Muscle layer of colon (tissue), 2 donors: Measurements from ENCODE around the gene PSMD13.
"Not testable (repeated sequence)": the region's sequence is repeated elsewhere in the genome, so short reads cannot be mapped to it uniquely, and the experiment has no call there.

Experiments
- H3K27ac ChIP-seq: one replicate; pipeline ENCODE4 v1.7.0; 2013; ENCODE audit warnings: low read depth, mild to moderate bottlenecking, low read length, moderate library complexity
- H3K27me3 ChIP-seq, 2 donors: one replicate each; pipeline ENCODE4 v1.7.0; 2013; ENCODE audit warnings: low read length in 2 of 2, mild to moderate bottlenecking in 2 of 2; ENCODE audit not compliant: insufficient read depth in 2 of 2, control insufficient read depth in 1 of 2
- H3K36me3 ChIP-seq: one replicate; pipeline ENCODE4 v1.7.0; 2013; ENCODE audit warnings: mild to moderate bottlenecking, low read length; ENCODE audit not compliant: insufficient read depth
- H3K4me1 ChIP-seq: one replicate; pipeline ENCODE4 v1.7.0; 2013; ENCODE audit warnings: mild to moderate bottlenecking, low read length; ENCODE audit not compliant: insufficient read depth
- H3K4me3 ChIP-seq, 2 donors: one replicate each; pipeline ENCODE4 v1.7.0; 2013; ENCODE audit warnings: low read length in 2 of 2, low read depth in 1 of 2, mild to moderate bottlenecking in 1 of 2, moderate library complexity in 1 of 2
- H3K9ac ChIP-seq: one replicate; pipeline ENCODE4 v1.7.0; 2013; ENCODE audit warnings: low read length
- H3K9me3 ChIP-seq: one replicate; pipeline ENCODE4 v1.7.0; 2013; ENCODE audit warnings: mild to moderate bottlenecking, low read length
- donor health status: abdominal sarcoma.
- donor health status: Adenocarcinoma of cecum.

PSMD13 gene

DNA sequence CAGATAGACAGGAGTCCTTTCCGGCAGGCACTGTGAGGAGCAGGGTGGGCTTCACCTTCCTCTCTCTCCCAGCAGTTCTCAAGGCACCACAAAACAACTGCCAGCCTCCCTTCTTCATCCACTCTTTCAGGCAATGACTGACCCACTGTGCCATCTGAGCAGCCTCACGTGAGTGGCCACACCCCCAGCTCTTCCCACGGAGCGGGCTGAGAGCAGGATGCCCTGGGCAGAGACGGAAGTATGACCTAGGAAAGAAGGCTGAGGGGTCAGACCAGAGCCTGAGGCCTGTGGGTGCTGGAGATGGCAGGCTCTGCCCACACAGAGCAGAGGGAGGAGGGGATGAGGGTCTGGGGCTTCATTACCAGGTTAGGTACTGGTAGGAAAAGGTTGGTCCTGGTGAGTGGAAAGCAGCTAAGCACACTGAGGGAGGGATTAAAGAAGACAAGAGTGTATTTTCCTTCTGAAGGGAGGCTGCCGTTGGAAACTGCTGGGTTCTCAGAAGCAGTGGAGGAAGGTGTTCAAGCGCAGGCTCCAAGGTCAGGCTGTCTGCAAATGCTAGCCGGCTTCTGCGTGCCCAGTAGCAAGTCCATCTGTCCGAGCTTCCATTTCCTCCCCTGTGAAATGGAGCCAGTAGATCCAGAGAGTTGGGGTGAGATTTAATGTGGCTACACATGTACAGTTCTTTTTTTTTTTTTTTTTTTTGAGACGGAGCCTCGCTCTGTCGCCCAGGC is 46.0 kb downstream of the PSMD13 start:
- no peaks in the 10 kb centered on the region for H3K36me3 ChIP-seq
- H3K9ac ChIP-seq = no peak overlapping the region
- no peak overlapping the region for H3K27ac ChIP-seq
- H3K9me3 ChIP-seq = no peaks in the 10 kb centered on the region
- no peak overlapping the region for H3K4me3 ChIP-seq
- peaks cover under 1% of the 10 kb centered on the region for H3K4me1 ChIP-seq
- peaks cover 24 to 75% of the 10 kb centered on the region in 2 donors for H3K27me3 ChIP-seq

DNA sequence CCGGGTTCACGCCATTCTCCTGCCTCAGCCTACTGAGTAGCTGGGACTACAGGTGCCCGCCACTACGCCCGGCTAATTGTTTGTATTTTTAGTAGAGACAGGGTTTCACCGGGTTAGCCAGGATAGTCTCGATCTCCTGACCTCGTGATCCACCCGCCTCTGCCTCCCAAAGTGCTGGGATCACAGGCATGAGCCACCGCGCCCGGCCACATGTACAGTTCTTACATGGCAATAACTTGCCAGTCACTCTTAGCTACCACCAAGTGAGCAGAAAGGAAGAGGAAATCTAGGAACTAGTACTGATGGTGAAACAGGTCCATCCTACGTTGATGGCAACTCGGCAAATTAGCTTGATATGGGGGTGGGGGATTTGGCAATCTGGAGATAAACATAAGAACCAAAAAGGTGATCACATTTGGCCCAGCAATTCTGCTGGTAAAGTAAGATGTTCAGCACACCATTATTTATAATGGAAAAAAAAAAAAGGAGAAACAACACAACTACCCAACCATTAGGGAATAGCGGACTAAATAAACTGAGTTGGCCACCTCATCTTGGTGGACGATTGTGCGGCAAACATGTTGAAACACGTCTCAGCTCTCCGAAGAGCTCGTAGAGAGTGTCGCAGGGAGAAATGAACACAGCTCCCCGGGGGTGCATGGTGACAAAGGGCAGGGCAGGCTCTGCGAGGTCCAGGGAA is 46.8 kb downstream of the PSMD13 start:
- Histone ChIP-seq H3K27me3 (peaks cover 23 to 75% of the 10 kb centered on the region in 2 donors), H3K9me3 (no peaks in the 10 kb centered on the region), H3K9ac (no peak overlapping the region), H3K27ac (no peak overlapping the region), H3K4me1 (peaks cover 6% of the 10 kb centered on the region), H3K4me3 (no peak overlapping the region), H3K36me3 (no peaks in the 10 kb centered on the region)

DNA sequence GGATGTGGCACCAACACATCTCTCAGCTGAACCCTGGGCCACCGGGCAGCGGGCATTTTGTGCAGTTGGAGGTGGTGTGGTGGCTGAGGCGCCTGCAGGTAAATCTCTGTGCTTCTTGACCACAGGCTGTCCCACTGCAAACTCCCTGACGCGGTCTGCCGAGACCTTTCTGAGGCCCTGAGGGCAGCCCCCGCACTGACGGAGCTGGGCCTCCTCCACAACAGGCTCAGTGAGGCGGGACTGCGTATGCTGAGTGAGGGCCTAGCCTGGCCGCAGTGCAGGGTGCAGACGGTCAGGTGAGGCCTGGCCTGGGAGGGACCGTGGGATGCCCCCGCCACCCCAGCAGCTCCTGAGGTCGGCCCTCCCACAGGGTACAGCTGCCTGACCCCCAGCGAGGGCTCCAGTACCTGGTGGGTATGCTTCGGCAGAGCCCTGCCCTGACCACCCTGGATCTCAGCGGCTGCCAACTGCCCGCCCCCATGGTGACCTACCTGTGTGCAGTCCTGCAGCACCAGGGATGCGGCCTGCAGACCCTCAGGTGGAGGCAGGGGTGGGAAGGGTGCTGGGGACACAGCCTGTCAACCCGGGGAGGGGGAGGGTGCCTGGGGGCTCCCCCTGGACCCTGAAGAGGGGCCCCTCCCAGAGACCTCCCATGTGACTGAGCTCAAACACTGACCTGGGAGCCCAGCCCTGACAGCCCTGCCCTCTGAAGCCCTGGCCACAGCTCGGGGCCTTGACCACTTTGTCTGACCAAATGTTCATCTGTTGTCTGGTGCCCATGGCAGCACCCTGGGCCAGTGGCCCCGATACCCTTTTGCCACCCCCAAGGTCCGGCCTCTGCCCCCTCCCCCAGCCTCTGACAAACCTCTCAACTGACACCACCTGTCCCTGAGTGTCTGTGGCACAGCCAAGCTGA is 47.6 kb downstream of the PSMD13 start:
- no peaks in the 10 kb centered on the region for H3K9me3 ChIP-seq

DNA sequence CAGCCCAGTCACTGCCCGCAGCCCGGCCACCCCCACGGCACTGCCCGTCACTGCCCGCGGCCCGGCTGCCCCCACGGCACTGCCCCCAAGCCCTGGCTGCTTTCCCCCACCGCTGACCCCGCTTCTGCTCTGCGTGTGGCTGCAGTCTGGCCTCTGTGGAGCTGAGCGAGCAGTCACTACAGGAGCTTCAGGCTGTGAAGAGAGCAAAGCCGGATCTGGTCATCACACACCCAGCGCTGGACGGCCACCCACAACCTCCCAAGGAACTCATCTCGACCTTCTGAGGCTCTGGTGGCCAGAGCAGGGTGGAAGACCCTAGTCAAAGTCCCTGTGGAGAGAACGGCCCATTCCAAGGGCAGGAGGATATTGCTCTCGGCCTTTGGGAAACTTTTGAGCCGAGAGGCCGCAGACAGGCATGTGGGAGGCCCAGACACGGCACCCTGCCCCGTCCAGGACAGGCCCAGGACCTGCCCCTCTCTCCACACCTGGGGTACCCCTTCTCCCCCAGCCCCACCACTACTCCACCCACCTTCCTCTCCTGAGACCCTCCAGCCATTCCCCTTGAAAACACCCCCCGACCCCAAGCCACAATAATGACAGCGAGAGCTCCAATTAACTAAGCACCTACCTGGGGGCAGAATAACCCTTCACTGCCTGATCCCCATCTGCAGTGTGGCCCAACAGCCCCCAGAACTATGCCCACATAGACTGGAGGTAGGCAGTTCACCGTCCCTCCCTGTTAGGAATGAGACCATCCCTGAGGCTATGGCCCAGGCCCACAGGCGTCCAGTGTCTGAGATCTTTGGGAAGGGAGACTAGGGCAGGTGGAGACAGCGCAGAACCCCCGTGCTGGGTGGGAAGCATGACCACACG is 48.5 kb downstream of the PSMD13 start:
- H3K4me1 ChIP-seq = peaks cover 6% of the 10 kb centered on the region
- no peaks in the 10 kb centered on the region for H3K36me3 ChIP-seq
- no peak overlapping the region for H3K27ac ChIP-seq
- H3K27me3 ChIP-seq = peaks cover 17 to 58% of the 10 kb centered on the region in 2 donors
- H3K9ac ChIP-seq = no peak overlapping the region
- H3K4me3 ChIP-seq = no peak overlapping the region
- no peaks in the 10 kb centered on the region for H3K9me3 ChIP-seq

More for the DNA sequence above, 47.6 kb downstream of the PSMD13 start:
- no peak overlapping the region for H3K4me3 ChIP-seq
- H3K36me3 ChIP-seq = no peaks in the 10 kb centered on the region
- H3K27me3 ChIP-seq = peaks cover 17 to 67% of the 10 kb centered on the region in 2 donors
- peaks cover 6% of the 10 kb centered on the region for H3K4me1 ChIP-seq
- H3K9ac ChIP-seq = no peak overlapping the region
- no peak overlapping the region for H3K27ac ChIP-seq

DNA sequence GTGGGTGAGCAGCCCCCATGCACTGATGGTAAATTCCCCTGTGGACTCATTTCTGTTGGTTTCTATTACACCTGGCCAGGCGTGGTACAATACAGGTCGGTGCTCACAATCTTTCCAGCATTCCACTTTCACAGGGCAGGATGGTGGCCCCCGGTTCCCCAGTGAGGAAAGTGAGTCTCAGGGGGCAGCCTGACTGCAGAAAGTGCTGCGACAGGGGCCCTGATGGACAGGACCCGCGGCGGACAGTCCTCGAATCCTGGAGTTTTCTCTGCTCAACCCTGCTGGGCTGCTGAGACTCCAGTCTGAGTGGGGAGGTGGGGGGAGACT is 49.1 kb downstream of the PSMD13 start:
- no peak overlapping the region for H3K9ac ChIP-seq
- no peak overlapping the region for H3K4me3 ChIP-seq
- H3K36me3 ChIP-seq = no peaks in the 10 kb centered on the region
- H3K9me3 ChIP-seq = no peaks in the 10 kb centered on the region
- peaks cover 14 to 52% of the 10 kb centered on the region in 2 donors for H3K27me3 ChIP-seq
- H3K4me1 ChIP-seq = peaks cover 6% of the 10 kb centered on the region
- H3K27ac ChIP-seq = no peak overlapping the region

DNA sequence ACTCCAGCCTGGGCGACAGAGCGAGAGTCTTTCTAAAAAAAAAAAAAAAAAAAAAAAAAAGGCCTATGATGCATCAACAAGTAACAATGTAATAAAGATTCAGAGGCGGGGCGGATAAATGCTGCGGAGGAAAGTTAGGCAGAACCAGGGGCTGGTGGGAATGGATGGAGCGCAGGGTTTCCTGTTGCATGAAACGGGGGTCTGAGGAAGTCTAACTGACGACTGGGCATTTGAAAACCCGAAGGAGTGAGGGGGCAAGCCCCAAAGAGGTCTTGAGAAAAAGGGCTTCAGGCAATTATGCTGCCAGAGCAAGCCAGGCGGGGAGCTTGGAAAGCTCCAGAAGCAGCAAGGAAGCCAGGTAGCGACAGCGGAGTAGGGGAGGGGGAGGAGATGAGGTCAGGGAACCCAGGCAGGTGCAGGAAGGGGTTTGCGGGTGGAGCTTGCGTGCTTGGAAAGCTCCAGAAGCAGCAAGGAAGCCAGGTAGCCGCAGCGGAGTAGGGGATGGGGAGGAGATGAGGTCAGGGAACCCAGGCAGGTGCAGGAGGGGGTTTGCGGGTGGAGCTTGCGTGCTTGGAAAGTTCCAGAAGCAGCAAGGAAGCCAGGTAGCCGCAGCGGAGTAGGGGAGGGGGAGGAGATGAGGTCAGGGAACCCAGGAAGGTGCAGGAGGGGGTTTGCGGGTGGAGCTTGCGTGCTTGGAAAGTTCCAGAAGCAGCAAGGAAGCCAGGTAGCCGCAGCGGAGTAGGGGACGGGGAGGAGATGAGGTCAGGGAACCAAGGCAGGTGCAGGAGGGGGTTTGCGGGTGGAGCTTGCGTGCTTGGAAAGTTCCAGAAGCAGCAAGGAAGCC is 50.4 kb downstream of the PSMD13 start:
- peaks cover under 1 to 38% of the 10 kb centered on the region in 2 donors for H3K27me3 ChIP-seq
- H3K9me3 ChIP-seq, H3K27ac ChIP-seq, H3K36me3 ChIP-seq, H3K9ac ChIP-seq, H3K4me1 ChIP-seq, H3K4me3 ChIP-seq: not testable (repeated sequence)

DNA sequence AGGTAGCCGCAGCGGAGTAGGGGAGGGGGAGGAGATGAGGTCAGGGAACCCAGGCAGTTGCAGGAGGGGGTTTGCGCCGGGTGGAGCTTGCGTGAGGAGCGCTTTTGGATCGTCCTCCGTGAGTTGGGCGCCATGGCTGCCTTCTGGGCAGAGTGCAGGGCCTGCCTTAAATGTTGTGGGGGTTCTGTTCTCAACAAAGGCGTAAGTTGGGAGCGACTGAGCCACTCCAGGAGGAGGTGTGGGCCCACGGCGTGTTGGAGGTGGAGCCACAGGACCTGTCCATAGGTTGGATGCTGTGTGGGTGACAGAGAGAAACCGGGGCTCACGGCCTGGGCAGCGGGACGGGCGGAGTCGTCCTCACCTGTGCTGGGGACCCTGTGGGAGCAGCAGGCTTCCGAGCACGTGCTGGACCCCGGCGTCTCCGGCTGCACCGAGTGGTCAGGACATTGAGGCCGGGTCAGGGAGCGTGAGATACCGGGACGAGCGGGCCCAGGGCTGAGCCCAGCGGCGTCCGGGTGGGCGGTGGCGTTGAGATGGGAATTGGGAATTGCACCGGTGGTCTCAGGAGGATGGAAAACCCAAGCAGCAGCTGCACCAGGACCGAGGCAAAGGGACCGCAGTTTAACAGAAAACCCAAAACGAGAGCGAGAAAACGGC is 51.2 kb downstream of the PSMD13 start:
- H3K4me1 ChIP-seq = peaks cover 6% of the 10 kb centered on the region
- peak overlapping the region; percentile 64 to 77 for H3K4me3 ChIP-seq
- H3K27ac ChIP-seq = no peak overlapping the region
- no peaks in the 10 kb centered on the region for H3K9me3 ChIP-seq
- H3K9ac ChIP-seq = no peak overlapping the region
- peaks cover 0 to 31% of the 10 kb centered on the region in 2 donors for H3K27me3 ChIP-seq
- H3K36me3 ChIP-seq = no peaks in the 10 kb centered on the region

DNA sequence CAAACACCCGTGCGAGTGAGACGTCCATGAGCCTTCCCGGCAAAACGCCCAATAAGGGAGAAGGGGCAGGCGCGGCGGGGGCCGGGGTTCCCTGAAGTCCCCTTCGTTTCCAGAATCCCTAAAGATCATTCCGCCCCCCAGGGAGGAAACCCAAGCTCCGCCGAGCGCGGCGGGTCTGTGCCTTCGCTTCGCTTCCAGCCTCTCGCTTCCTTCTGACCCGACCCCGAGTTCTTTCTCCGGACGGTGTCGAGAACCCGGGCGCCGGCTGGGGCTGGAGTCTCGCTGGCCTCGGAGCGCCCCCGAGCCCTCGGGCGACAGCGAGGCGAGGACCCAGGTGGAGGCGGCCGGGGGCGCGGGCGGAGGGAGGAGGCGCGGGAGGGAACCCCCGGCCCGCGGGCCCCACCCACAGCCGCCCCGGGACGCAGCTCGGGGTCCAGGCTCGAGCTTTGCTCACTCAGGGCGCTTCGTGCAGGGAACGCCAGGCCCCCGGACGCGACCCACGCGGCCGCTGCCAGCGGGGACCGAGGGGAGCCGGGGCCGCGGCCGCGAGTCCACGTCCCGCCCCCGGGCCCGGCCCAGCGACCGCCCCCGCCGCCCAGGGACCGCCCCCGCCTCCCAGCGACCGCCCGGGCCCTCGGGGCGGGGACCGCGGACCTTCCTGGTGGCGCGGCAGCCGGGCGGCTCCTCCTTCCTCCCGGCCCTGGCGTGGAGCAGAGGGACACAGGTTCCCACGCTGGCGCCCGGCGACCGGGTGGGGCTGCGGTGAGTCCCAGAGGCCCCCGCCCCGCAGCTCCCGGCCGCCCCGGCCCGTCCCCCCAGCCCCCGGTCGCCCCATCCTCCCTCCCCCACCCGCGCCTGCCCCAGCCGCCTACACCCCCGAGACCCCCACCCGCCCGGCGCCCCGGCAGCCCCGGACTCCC is 52.0 kb downstream of the PSMD13 start, which contains the start of gene PGGHG:
Gene PGGHG, plus strand, starts transcription at position 649 of the 920 bp plus-strand sequence. CDS start 691 bp downstream, outside the sequence.
- no peaks in the 10 kb centered on the region for H3K36me3 ChIP-seq
- H3K9me3 ChIP-seq = no peaks in the 10 kb centered on the region
- peaks cover 0 to 28% of the 10 kb centered on the region in 2 donors for H3K27me3 ChIP-seq
- H3K9ac ChIP-seq = no peak within 1 kb of the TSS
- H3K27ac ChIP-seq = no peak within 1 kb of the TSS
- peak within 1 kb of the TSS; percentile 64 to 77 for H3K4me3 ChIP-seq
- H3K4me1 ChIP-seq = peaks cover 6% of the 10 kb centered on the region

DNA sequence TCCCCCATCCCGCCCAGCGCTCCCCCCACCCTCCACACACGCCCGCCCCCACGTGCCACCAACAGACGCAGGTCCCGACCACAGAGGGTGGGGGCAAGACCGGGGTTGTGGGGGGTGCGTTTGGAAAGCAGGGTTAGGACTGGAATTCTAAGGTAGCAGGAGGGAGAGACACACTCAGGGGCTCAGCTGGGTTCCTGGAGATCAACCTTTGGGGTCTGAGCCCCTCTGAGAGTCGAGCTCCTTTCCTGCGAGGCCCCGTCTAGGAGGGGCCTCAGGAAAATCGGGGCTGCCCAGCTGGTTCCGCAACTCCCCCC is 52.6 kb downstream of the PSMD13 start:
- no peak overlapping the region for H3K27ac ChIP-seq
- H3K9ac ChIP-seq = no peak overlapping the region

More for the DNA sequence above, 52.6 kb downstream of the PSMD13 start:
- Histone ChIP-seq H3K36me3 (no peaks in the 10 kb centered on the region), H3K27me3 (peaks cover 0 to 23% of the 10 kb centered on the region in 2 donors), H3K4me3 (no peak overlapping the region), H3K9me3 (no peaks in the 10 kb centered on the region), H3K4me1 (peaks cover 6% of the 10 kb centered on the region)
